COLO668 (cell line): ENCODE results near the gene PRDM16.

ENCODE experiments used
- DNase-seq: peaks from one replicate; lab custom pipeline; 2025; ENCODE audit not compliant: unreplicated experiment; lab: John Stamatoyannopoulos, UW

Gene PRDM16

DNA sequence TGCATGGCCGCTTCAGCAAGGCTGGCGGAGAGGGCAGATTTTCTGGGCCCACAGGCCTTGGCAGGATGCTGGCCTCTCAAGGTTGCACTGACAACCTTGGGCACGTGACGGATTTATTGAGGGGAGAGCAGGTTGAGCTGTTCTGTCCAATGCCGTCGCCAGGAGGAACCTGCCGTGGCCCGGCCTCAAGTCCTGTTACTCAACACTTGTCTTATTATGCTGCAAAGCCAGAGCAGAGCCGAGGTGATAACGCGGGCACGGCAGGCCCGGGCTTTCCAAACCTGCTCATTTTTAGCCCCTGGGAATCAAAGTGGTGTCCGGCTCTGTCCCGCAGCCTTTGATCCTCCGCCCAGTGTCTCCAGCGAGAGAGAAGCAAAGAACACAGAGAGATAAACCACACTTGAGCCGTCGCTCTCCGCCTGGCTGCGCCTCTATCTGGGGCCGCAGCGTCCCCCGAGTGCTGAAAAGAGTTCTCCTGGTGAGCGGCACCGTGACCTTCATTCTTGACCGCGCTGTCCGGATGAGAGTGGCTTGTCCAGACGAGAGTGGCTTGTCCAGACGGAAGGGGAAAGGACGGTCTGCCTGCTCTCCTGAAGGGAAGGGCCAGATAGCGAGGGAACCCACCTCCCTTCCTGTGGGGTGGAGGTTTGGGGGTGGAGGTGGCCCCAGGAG lies 223.2 kb downstream of the PRDM16 start:
- no peak for DNase-seq

- no peak for DNase-seq
Measured at GRCh38 chr1:3292868-3293562, 224.0 kb downstream of the PRDM16 start.

DNA sequence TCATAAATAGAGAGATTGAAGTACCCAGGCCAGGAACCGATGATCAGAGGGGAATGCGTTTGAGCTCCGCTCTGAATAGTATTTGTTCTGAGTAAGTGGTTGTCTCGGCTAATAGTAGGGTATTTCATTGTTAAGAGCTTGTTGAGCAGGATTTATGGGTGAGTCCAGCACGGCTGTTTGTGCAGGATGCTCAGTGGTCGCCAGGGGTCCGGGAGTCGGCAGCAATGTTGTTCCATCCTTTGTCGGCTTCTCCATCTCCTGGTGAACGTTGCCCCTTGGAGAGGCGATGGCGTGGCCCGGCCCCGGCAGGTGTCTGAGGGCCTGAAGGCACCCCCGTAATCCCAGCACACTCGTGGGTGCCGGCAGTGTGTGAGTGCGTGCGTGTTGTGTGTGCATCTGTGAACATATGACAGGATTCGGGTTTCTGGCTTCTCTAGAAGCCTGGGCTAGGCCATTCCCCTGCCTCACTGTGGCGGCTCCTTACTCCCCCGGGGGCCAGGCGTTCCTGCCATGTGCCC lies 224.6 kb downstream of the PRDM16 start:
- no peak for DNase-seq

GRCh38 chr1:3294450-3294849 lies 225.4 kb downstream of the PRDM16 start:
- DNase-seq: no peak

GRCh38 chr1:3295846-3296245 lies 226.8 kb downstream of the PRDM16 start:
- DNase-seq: no peak

DNA sequence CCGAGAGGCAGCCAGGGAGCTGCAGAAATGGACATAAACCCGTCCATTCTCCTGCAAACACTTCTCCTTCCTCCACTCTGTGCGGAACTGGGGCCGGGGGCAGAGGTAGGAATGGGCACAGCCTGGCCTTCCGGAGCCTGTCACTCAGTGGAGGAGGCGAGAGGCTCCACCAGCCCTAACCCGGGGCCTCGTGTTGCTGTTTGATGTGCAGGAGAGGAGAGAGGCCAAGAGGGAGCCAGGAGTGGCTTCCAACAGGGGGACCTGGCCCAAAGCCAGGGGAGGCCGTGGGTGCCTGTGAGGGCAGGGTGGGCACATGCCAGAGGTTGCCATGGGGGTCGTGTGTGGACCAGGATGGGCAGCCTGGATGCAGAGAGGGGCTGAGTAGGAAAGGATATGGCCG lies 227.3 kb downstream of the PRDM16 start:
- no peak for DNase-seq

- no peak for DNase-seq
Measured at GRCh38 chr1:3296826-3297225, 227.8 kb downstream of the PRDM16 start.

GRCh38 chr1:3297756-3298155 lies 228.8 kb downstream of the PRDM16 start:
- DNase-seq: no peak

GRCh38 chr1:3298197-3298596 lies 229.2 kb downstream of the PRDM16 start:
- DNase-seq: no peak

DNA sequence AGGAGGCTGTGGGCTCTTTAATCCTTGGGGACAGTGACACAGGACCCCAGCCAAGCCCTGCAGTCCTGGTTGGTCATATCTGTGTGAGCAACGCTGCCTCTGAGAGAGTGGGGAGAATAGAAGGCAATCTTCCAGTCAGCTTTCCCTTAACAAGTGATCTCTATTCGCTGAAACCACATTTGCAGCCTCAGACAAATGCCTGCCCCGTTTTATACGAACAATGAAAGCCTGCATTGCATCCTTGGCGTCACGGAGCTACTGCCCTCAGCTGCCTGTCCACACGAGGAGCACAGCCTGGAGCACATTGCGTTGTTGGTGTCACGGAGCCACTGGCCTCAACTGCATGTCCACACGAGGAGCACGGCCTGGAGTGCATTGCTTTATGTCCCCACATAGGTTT lies 235.2 kb downstream of the PRDM16 start:
- no peak for DNase-seq

- no peak for DNase-seq
Measured at GRCh38 chr1:3304692-3305091, 235.7 kb downstream of the PRDM16 start.

DNA sequence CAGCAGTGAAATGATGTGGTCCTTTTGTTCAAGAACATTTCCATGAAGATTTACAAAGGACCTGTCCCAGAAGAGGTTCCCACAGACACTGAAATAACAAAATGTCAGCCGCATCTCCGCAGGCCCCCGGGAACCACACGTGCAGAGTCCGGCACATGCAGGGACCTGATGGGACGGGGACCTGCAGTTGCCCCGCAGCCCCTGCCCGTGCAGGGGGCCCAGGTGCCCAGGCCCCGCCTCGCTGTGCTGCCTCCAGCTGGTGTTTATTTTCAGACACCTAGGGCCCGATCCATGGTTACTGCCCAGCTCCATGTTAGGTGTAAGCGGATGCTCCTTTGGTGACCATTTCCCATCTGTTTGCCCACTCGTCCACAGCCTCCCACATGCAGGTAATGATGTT lies 236.2 kb downstream of the PRDM16 start:
- DNase-seq: no peak

DNA sequence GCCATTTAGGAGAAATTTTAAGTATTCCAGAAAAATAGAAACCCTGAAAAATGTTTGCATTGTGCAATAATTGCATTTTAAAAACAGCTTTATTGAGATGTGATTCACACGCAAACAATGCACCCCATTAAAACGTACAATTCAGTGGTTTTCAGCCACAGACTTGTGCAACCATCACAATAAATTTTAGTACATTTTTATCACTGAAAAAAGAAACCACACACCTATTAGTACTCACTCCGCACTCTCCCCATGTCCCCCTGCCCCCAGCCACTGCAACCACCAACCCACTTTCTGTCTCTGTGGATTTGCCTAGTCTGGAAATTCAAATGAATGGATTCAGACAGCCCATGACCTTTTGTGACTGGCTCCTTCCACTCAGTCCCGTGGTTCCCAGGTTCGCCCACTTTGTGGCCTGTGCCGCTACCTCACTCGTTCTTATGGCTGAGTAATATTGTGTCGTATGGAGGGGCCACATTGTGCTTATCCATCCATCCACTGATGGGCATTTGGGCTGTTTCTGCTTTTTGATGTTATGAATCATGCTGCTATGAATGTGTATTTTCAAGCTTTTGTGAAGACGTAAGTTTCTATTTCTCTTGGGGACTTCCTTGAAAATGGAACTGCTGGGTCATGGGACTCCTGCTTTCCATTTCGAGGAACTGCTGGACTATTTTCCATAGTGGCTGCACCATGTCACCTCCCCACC lies 237.7 kb downstream of the PRDM16 start:
- no peak for DNase-seq

- DNase-seq: no peak
Measured at GRCh38 chr1:3307359-3307758, 238.4 kb downstream of the PRDM16 start.

DNA sequence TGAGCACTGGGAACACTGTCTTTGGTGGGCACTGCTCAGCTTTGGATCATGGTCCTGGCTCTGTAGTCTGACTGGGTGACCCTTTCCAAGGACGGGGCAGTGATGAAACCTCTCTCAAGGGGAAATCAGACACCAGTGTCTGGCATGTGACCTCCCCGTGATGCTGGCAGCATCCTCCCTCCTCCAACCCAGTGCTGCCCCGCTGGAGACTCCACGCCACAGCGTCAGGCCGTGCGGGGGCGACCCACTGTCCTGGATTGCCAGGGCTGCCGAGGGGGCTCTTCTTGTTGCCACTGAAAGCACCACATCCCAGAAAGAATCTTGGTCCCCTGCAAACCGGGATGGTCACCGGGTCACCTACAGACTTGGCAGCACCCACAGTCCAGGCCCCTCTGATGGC lies 239.1 kb downstream of the PRDM16 start:
- DNase-seq: no peak

- DNase-seq: no peak
Measured at GRCh38 chr1:3310718-3311400, 241.9 kb downstream of the PRDM16 start.

GRCh38 chr1:3311711-3312110 lies 242.7 kb downstream of the PRDM16 start:
- DNase-seq: no peak

DNA sequence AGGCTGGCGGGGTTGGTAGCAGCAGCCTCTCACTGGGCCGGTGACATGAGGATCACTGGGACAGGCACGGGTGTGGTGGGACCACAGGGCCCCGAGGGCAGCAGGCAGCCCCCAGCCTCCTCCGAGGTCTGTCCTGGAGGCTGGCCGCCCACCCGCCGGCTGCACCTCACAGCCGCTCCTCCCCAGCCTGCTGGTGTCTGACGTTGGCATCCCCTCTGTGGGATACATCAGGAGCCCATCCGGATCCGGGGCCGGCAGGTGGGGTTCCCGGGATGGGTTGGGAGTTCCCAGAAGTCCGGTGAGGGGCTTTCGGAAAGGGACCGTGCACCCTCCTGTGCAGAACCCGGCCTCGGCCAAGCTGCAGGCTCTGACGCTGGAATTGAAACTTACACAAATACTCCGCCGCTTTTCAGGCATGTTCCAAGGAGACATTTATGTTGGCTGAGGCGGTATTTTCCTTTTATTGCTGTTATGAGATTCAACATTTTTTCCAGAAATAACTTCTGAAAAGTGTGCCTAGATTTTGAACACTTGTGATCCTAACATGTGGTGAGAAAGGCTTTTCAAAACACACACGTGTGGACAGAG lies 243.4 kb downstream of the PRDM16 start:
- DNase-seq: no peak

DNA sequence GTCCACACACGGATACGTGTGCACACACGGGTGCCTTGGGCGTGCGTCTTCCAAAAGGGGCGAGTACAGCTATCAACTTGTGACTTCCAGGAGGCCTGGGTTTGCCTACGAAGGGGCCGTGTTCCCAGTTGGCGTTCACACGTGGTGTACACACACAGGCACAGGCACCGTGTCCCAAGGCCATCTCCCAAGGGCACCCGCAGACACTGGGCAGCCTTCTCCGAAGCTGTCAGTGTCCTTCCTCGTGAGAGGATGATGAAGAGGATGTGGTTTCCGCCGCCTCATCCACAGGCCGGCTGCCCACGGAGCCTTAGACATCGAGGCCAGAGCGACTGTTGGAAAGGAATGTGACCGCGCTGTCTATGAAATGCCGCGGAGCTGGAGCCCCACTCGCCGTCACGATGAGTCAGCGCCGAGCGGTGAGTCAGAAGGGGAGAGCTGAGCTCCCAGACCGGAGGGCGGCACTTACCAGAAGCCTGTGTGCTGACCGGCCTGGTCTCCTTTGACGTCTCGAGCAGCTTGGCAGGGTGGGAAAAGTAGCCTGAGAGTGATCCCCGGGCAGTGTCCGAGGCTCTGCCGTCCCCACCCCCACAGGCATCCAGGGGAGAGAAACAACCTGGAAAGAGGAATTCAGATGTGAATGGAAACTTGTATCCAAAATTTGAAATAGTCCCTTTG lies 244.0 kb downstream of the PRDM16 start:
- DNase-seq: peak; percentile 55

- DNase-seq: no peak
Measured at GRCh38 chr1:3313576-3313950, 244.6 kb downstream of the PRDM16 start.
